Fibroblast of skin of left quadriceps (primary cell): Measurements from ENCODE around the gene IGDCC3.

Experiments used
- DNase-seq, 2 experiments: peaks; one replicate each; pipeline ENCODE4 v3.0.0-alpha.2; 2013; ENCODE audit warnings: low read depth in 2 of 2

The IGDCC3 gene

DNA sequence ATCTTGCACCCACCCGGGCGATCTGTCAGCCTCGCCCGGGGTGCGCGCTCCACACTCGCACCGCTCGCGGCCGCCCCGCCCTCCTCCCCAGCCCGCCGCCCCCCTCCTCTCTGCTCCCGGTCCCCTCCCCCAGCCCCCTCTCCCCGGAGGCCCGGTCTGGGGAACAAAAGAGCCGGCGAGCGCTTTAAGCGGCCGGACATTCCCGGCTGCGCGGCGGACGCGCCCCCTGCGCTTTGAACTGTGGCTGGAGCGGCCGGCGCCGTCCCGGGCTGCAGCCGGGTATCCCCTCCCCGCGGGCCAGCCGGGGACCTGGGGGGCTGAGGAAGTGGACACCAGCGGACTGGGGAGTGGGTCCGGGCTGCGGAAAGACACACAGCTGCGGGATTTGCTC lies at the start of gene IGDCC3:
TSS of gene IGDCC3 (minus strand) at position 27 of the 391 bp plus-strand sequence. CDS start 214 bp downstream, outside the sequence.
- no peak for DNase-seq

DNA sequence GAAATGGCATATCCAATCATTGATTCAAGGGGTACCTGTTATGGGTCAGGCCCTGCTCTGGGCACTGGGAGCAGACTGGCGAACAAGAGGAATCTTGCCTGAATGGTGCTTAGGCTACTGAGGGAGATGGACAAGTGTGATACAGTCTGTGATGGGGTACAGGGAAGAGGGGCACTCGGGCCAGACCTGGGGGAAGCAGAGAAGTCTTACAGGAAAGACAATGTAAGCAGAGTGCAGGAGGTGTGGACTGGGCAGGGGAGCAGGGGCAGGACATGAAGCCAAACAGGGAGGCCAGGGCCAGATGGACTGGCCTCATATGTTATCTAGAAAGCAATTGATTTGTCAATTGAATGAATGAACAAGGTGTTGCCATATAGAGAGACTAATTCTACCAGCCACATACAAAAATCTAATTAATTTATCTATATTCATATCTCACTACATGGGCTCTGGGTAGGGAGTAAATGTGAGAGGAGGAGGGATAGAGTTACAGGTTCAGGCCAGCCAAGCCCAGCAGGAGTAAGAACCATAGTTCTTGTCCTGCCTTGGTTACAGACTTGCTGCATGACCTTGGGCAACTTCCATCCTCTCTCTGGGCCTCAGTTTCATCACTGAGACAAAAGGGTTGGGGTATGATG lies 48.5 kb upstream of the IGDCC3 start:
- DNase-seq: no peak

DNA sequence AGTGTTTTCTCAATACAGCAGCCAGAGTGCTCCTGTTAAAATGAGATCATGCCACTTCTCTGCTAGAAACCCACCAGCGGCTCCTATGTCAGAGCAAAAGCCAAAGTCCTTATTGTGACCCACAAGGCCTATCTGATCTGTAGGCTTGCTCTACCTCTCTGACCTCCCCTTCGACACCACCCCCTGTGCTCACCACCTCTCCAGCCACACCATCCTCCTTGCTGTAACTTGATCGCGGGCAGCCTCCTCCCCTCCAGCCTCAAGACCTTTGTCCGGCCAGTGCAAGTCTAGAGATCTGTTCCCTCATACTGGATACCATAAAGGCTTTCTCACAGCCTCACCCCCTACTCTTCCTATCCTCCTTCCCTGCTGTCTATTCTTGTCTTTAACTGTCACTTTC lies 46.9 kb upstream of the IGDCC3 start:
- no peak for DNase-seq

DNA sequence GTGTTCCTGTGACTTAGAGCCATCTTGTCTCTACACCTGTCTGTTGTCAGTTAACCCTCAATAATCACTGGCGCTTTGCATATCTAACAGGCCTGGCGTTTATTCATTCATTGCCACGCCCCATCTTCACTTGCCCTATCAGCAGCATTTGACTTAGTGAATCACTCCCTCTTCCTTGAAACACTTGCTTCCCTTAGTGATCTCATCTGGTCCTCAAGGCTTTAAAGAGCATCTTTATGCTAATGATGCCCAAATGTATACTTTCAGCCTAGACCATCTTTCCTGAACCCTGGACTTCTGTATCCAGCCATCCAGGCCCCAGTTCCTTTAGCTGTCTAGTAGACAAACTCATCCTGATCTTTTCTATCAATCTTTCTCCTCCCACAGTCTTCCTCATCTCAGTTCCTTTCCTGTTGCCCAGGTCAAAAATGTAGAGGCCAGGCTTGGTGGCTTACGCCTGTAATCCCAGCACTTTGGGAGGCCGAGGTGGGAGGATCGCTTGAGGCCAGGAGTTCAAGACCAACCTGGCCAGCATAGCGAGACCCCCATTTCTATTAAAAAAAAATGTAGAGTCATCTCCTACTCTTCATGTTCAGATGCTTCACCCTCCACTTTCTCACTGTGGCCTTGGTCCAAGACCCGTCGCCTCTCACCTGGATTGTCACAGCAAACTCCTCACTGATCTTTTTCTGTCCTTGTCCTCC lies 46.3 kb upstream of the IGDCC3 start:
- no peak for DNase-seq

DNA sequence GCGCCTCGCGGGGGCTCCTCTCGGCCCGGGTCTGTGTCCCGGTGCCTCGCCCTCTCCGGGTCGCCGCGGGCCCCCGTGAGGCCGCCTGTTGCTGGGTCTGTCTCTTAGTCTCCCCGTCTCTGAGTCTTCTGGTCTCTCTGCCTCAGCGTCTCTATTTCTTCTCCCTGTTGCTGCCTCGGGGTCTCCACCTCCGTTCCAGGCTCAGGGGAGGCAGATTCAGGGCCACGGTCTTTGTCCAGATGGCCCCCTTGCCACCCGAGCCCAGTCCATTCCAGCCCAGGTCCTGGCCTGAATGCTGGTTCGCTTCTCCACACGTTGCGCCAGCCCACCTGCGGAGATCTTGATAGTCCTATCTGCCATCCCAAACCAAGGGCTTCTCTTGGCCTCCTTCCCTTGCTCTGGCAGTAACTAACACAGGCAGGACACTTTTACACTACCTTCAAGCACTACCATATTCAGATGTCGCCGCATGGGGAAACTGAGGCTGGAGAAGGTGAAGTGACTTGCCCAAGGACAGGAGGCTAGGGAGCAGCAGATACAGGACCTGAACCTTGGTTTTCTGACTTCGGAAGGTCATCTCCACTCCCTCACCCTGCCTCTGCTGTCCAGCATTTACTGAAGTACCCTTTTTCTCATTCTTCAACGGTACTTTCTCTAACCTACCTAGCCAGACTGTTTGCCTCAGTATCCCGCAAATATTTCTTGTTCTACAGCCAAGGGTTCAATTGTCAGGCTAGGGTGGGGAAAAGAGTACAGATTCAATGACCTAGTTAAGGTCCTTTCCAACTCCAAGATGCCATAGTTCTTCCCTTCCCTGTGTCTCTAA lies 45.6 kb upstream of the IGDCC3 start:
- DNase-seq: no peak

DNA sequence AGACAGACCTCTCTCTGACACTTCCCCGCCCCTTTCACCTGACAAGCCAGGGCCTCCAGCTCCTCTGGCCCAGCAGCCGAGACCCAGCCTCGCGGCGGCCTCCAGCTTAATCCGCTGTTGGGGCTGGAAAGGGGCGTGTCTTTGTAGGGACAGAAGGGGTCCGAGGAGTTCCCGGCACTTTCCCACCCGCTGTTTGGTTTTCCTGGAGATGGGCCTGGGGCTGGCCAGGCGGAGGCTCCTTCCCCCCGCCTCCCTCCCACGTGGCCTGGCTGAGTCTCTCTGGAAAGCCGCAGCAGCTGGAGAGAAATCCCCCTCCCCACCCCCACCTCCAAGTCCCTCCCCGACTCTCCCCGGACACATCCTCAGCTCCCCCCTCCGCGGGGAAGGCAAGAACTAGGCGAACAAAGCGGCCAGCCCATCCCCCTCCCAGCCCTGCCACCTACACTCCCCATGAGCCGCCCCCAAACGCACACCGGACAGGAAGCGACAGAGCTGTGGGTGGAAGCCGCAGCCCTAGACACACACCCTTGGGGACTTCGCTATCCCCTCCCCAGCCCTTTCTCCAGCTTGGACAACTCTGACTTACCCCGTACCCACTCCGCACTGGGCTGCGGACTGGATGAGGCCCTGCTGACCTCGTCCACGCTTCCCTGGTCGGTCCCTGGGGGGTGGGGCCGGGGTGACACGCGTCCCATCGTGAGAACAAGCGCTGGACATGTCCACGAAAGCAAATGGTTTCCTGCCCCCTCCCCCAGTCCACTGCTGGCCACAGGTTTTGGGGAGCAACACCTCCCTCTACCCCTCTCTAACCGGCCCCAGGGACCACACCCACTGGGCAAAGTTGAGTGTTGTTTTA lies 43.8 kb upstream of the IGDCC3 start:
- DNase-seq: peak; percentile 83 to 84

DNA sequence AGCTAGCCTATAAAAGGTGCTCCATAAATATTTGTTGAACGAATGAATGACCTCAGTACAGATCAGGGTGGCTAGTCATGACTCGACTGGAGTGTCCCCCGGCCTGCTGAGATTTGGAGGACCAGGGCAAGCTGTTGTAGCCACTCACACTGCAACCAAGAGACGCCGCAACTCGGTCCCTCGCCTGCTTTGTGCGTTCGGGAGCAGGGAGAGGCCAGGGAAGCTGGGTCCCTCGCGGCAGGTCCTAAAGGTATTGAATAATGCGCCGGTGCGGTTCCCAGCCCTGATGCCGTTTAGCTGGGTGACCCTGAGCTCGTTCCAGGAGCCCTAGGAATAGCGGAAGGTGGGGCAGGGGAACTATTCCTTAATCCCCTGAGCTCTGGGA lies 43.2 kb upstream of the IGDCC3 start:
- no peak for DNase-seq

DNA sequence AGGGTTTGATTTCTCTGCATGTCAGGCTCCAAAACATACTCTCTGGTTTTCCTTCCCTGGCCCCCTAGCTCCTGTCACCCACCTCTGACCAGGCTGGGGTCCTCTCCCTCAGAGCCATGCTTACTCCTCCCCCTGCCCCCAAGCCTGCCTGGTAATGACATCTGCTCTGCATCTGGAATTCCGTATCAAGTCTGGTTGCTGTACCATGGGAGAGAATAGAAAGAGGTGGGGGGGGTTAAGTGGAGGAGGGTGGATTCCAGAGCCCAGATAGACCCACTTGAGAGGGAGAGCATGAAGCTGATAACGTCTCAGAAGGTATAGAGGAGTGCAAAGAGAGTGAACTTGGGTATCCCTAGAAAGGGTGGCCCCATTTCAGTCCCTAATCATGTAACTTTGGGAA lies 40.8 kb upstream of the IGDCC3 start:
- no peak for DNase-seq

DNA sequence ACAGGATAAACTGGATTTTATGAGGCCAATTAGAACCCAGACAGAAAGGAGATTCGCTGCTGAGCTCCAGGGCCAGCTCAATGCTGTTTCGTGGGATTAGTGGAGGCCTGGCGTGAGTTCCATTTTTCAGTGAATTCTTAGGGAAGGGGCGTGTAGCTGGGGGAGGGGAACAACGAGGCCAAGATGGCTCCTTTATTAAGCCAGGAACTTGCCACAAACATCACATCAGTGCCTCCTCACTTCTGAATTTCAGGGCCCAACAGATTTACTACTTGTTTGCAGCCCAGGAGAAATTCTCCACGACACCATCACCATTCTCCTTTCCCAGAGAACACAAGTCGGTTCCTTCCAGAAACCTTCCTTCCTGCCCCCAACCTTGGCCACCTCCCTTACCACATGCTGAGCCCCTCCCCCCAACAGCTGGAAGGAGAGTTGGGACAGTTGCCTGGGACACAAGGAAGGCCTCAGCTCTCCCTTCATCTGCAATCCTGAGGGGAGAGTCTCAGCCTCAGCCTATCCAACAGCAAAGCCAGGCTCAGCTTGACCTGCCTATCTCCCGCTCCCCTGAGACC lies 39.1 kb upstream of the IGDCC3 start:
- peak in 1 of 2 experiments; percentile 52 for DNase-seq

DNA sequence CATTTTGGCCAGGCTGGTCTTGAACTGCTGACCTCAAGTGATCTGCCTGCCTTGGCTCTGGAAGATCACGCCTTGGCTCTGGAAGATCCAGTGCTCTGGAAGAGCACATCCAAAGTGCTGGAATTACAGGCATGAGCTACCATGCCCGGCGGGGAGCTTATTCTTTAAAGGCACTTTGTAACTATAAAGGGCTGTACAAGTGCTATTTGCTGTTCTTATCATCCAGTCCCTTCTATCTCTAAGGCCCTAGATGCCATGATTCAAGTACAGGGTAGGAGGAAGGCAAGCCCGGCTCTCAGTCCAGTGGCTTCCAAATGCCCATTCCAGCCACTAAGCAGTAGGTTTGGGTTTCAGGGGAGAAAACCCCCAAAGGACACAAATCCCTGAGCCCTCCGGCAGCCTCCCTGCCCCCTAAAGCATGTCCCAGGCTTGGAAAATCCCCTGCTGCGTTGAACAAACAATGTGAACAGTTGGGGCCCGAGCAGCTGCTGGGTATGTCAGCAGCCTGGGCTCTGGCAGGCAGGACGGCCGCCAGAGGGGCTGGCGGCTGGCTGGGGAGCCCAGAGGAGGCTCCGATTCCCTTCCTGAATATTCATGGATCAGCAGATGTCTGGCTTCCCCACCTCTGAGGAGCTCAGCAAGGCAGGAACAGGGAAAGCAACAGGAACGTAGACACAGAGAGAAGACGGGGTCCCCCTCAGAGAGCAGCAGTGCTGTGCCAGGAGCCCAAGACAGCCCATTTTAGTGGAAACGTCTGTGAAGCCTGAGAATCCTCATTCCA lies 37.2 kb upstream of the IGDCC3 start:
- peak in 1 of 2 experiments; percentile 47 for DNase-seq

DNA sequence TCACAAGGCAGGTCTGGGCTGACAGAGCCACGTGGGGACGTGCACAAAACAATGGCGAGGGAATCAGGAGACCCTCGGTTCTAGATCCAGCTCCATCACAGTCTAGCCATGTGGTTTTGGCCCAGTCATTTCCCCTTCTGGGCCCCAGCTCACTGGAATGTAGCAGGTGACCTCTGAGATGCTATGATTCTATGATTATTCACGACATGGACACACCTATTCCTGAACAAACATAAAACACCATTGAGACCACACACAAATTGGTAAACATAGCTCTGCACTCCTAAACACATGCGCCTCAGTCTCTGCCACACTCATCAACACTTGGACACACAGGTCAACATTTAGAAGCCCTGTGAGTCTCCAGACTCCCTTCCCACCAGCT lies 36.0 kb upstream of the IGDCC3 start:
- DNase-seq: no peak

DNA sequence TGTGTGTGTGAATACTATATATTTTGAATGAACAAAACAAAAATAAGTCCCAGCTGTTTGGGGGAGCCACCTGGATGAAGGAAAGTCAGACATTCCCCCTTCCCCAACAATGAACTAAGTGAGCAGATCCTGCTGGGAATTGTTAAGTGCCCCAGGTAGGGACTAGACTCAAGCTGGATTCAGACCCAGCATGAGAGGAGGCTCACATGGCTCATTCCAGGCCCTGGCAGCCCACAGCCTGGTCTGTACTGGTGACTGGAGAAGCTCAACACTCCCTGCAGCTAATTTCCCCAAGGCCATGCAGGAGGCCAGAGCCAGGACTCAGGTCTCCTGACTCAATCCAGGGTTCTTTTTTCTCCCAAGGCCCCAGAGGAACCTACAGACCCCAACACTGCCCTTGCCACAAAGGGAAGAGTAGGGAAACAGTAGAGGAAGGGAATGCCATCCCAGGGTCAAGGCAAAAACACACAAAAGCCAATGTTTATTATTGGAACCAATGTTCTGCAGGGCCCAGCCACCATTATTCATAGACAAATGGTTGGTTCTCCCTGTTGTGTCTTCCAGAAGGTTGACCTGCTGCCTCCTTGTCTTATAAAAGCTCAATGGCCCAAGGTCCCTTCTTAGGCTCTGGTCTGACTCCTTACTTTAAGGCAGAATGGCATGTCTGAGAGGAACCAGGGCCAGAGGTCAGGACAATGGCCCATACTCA lies 35.4 kb upstream of the IGDCC3 start:
- no peak for DNase-seq

DNA sequence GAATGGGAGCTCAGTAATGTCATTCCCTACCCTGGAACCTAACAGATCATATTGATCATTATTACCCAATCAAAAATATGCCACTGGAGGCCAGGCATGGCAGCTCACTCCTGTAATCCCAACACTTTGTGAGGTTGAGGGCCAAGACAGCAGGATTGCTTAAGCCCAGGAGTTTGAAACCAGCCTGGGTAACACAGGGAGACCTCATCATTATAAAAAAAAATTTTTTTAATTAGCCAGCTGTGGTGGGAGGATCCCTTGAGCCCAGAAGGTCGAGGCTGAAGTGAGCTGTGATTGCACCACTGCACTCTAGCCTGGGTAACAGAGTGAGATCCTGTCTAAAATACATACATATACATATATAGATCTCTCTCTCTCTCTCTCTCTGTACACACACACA lies 34.8 kb upstream of the IGDCC3 start:
- DNase-seq: no peak

DNA sequence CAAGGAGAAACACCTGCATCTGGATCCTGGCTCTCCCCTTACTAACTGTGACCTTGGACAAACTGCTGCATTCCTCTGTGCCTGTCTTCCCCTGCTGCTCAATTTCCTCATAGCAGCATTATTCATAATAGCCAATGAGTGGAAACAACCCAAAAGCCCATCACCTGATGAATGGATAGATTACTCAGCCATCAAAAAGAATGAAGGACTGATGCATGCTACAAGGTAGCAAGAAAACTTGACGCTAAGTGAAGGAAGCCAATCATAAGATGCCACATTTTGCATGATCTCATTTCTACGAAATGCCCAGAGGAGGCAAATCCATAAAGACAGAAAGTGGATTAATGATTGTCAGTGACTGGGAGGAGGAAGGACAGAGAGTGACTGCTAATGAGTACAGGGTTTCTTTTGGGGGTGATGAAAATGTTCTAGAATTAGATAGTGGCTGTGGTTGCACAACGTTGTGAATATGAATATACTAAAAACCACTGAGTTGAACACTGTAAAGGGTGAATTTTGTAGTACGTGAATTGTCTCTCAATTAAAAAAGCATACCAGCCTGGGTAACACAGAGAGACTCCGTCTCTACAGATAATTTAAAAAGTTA lies 33.8 kb upstream of the IGDCC3 start:
- peak in 1 of 2 experiments; percentile 9 for DNase-seq

DNA sequence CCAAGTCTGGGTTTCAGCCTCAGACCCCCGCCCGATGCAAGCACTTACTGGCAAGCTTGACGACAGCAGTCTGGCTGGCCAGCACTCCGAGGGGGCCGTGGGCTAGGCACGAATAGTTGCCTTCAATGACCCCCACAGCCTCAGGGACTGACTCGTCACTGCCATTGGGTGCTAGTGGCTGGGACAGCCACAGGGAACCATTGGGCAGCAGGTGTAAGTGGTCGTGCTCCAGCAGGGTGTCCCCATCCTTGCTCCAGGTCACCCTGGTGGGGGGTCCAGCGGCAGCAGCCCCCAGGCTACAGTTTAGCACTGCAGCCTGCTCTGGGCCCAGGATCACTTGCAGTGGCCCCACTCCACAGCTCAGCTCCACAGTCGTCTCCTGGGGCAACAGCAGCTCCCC lies 33.2 kb upstream of the IGDCC3 start:
- no peak for DNase-seq

DNA sequence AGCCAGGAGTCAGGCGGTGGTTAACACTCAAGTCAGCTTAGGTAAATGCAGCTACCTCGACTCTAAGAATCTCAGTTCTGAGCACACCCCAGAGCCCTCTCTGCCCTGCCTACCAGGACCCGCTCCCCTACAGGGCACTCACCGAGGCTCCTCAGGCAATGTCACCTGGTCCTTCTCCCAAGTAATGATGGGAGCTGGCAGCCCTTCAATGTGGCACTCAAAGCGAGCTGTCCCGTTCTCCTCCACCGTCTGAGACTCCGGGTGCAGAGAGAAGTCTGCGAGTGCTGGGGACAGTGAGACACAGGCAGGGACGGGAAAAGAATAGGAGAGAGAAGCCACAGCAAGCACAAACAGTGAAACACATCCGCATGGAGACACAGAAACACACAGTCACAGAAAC lies 32.2 kb upstream of the IGDCC3 start:
- DNase-seq: no peak

DNA sequence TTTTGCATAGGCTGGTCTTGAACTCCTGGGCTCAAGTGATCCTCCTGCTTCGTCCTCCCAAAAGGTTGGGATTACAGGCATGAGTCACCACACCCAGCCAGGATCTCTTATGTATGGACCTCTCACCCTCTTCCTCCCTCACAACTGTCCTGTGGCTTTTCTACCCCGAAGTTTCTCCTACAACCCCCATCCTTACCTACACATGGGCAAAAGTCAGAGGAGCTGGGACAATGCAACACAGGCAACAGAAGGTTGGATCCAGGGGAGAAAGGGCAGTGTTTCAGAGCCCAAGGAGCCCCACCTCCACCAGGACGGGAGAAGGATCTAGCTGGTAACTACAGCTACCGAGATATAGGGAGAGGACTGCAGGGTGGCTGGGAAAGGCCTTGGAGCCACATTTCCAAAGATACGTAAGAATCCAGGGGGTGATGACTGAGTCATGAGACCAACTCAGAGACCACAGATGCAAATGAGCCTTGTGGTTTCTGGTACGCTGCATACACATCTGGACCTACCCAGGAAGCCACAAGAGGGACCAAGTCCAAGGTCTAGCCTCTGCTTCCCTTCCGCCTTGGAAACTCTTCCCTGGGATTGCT lies 31.3 kb upstream of the IGDCC3 start:
- DNase-seq: peak; percentile 96

DNA sequence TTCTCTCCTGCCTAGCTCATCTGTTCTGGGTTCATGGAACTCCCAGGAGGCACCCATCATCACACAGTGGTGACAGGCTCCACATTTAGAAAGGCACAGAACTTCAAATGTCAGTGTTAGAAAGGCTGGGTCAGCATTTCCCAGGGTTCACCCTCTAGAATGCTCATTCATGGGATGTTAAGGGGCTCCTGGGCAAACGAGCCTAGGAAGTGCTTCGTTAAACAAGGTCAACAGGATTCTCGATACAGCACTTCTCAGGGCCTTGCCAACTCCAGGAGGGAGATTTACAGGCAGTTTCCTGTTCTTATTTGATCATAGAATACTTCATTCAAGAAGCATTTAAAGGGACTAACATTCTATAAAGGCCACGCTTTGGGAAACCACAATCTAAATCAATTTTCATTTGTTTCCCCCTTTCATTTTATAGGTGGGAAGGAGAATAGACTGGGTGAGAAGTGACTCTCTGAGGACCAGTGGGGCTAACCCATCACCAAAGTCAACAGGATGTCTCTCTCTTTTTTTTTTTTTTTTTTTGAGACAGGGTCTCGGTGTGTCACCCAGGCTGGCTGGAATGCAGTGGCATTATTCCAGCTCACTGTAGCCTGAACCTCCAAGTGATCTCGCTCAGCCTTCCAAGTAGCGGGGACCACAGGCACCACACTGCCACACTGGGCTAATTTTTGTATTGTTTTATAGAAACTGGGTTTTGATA lies 30.7 kb upstream of the IGDCC3 start:
- peak in 1 of 2 experiments; percentile 21 for DNase-seq
